ENCODE results near the gene PHLDB3. TPM values are rescaled to one million over a fixed set of nuclear protein-coding genes. Genes with fewer than 3 reads are reported as not detected.
A peak's percentile ranks its signal among the peaks of the same experiment; 100 is the strongest.
"Not testable (repeated sequence)": the region's sequence is repeated elsewhere in the genome, so short reads cannot be mapped to it uniquely, and the experiment has no call there.

PHLDB3 gene
- 10 to 100 TPM; 16.7 to 25.5 TPM for total RNA-seq

DNA sequence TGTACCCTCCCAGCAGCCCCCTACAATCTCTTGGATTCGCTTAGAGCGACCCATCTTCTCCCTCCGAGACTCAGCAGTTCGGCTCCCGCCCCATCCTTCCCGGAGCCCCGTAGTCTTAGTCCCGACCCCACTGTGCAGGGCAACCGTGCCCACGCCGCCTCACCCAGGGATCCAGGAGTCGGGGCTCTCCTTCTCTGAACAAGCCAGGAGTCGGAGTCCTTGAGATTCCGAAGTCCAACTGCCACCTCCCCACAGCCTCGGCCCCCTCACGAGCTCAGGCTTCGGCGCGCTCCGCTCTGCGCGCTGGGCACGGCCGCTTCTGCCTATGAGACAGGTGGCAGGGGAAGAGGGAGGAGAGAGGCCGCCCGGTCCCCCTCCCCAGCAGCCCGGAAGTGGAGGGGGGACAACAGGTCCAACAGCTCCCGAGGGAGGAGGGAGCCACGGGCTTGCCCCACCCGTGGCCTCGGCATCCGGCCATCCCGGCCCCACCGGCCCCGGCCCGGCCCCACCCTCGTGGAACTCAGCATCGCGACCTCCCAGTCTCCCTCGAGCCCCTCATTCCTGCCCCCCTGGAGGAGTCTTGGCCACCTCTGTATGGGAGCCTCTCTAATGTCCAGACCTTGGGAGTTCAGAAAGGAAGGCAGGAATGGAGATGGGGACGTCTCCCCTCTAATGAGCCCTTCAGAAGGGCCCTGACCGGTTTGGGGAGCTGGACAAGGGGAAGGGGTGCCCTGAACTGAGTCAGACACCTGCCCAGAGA lies at the start of gene PHLDB3:
TSS of gene PHLDB3 (minus strand) at position 321 of the 760 bp plus-strand sequence. CDS start 628 bp downstream, outside the sequence.
- peaks cover 54% of the 10 kb centered on the region for H3K36me3 Mint-ChIP-seq (ENCODE audit: low read depth)
- ATAC-seq (replicated peaks), result peak; percentile 40
- peak within 1 kb of the TSS; percentile 94 for H3K4me3 Mint-ChIP-seq
- peak within 1 kb of the TSS; percentile 87 for H3K27ac Mint-ChIP-seq
- no peaks in the 10 kb centered on the region for H3K9me3 Mint-ChIP-seq
- peaks cover 16% of the 10 kb centered on the region for H3K4me1 Mint-ChIP-seq
- H3K27me3 Mint-ChIP-seq, result no peaks in the 10 kb centered on the region

DNA sequence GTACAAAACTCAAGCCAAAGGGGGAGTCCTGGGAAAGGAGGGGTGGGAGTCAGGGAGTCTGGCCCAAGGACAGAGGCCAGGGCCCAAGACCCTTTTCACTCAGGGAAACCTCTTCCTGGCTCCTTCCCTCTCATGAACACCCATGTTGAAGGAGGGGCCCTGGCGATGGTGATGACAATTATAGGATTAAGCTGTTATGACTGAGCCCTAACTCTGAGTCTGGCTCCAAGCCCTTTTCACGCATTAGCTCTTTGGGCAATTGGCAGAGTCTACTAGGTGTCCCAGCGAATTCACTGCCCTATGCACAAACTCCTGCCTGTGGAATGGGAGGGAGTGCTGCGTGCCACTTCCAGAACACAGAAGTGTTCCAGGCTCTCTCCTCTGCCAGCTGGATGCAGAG lies 49.1 kb upstream of the PHLDB3 start:
- no peaks in the 10 kb centered on the region for H3K9me3 Mint-ChIP-seq
- peaks cover 7% of the 10 kb centered on the region for H3K4me1 Mint-ChIP-seq
- H3K4me3 Mint-ChIP-seq, result no peak overlapping the region
- H3K27ac Mint-ChIP-seq, result peak overlapping the region; percentile 81
- H3K27me3 Mint-ChIP-seq, result no peaks in the 10 kb centered on the region
- no peak for ATAC-seq (replicated peaks)
- peaks cover 60% of the 10 kb centered on the region for H3K36me3 Mint-ChIP-seq (ENCODE audit: low read depth)

DNA sequence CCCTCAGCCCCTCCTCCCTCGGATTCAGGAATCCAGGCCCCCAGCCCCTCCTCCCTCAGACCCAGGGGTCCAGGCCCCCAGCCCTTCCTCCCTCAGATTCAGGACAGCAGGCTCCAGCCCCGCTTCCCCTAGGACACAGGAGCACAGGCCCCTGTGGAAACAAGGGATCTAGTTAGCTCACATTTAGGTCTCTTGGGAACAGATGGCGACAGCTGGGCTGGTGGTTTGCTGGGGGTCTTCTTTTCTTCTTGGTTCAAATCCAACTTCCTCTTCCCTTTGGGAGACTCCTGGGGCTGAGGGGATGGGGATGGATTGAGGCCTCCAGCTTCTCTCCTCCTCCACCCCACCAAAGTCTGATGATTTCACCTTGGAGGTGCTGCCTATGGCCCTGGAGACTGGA lies 48.1 kb upstream of the PHLDB3 start:
- H3K4me1 Mint-ChIP-seq, result peaks cover 7% of the 10 kb centered on the region
- no peak for ATAC-seq (replicated peaks)
- no peak overlapping the region for H3K4me3 Mint-ChIP-seq
- no peak overlapping the region for H3K27ac Mint-ChIP-seq
- peaks cover 50% of the 10 kb centered on the region for H3K36me3 Mint-ChIP-seq (ENCODE audit: low read depth)
- H3K27me3 Mint-ChIP-seq, result no peaks in the 10 kb centered on the region
- no peaks in the 10 kb centered on the region for H3K9me3 Mint-ChIP-seq

DNA sequence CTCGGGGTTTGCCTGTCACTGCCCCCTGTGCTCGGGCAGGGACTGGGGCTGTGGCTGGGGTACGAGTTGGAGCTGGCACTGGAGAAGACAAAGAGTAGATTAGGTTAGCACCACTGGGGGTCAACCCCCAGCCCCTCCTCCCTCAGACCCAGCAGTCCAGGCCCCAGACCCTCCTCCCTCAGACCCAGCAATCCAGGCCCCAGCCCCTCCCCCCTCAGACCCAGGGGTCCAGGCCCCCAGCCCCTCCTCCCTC lies 47.6 kb upstream of the PHLDB3 start:
- Mint-ChIP-seq H3K36me3 (ENCODE audit: low read depth) (peaks cover 45% of the 10 kb centered on the region), H3K4me3 (no peak overlapping the region), H3K4me1 (peaks cover 7% of the 10 kb centered on the region), H3K27ac (no peak overlapping the region), H3K9me3 (no peaks in the 10 kb centered on the region), H3K27me3 (no peaks in the 10 kb centered on the region)
- ATAC-seq (replicated peaks), result no peak

DNA sequence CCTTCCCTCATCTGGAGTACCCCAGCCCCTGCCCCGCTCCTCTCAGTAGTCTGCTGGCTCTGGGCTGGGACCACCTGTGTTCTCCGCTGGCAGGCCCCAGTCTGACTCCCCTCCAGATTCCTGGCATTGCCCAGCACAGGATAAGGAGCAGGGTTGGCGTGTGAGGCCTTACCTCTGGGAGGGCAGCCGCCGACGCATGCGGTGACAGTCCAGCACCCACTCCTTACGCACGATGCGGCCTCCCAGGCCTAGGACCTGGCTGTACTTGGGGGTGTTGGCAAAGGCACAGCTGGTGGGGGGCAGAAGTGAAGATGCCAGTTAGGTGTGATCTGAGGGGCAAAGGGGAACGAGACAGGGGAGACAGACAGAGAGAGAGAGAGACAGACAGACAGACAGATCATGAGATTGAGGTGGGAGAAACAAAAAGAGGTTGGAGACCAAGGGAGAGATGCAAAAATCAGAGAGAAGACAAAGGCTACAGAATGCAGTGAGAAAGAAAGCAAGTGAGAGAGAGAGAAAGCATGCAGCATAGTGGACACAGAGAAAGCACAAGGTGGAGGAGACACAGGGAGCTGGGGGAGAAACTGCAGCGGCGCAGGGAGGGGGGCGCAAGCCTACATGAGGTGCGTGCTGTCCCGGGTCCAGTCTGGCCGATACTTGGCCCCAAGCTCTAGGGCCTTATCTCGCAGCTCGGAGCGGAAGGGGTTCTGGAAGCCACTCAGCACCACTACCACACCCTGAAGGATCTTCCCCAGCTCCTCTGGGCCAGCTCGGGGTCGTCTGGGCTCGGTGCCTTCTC lies 47.1 kb upstream of the PHLDB3 start:
- peaks cover 7% of the 10 kb centered on the region for H3K4me1 Mint-ChIP-seq
- ATAC-seq (replicated peaks), result no peak
- no peaks in the 10 kb centered on the region for H3K9me3 Mint-ChIP-seq
- no peaks in the 10 kb centered on the region for H3K27me3 Mint-ChIP-seq
- peaks cover 44% of the 10 kb centered on the region for H3K36me3 Mint-ChIP-seq (ENCODE audit: low read depth)
- no peak overlapping the region for H3K4me3 Mint-ChIP-seq
- H3K27ac Mint-ChIP-seq, result peak overlapping the region; percentile 17

DNA sequence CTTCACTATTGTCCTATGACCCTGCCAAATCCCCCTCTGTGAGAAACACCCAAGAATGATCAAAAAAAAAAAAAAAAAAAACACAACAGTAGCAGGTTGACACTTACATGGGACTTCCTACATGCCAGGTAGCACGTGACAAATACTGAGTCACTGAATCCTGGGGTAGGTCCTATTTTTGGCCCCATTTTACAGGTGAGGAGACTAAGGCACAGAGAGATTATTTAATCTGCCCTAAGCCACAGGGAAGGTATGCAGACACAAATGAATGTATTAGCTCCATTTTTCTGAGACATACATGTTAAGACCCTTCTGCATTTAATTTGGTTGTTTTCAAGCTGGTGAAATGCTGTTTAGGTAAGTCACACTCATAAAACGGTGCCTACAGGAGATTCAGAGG lies 44.2 kb upstream of the PHLDB3 start:
- H3K36me3 Mint-ChIP-seq (ENCODE audit: low read depth), result peaks cover 45% of the 10 kb centered on the region
- no peak overlapping the region for H3K4me3 Mint-ChIP-seq
- no peak for ATAC-seq (replicated peaks)
- H3K27me3 Mint-ChIP-seq, result no peaks in the 10 kb centered on the region
- H3K27ac Mint-ChIP-seq, result no peak overlapping the region
- no peaks in the 10 kb centered on the region for H3K9me3 Mint-ChIP-seq
- H3K4me1 Mint-ChIP-seq, result no peaks in the 10 kb centered on the region

DNA sequence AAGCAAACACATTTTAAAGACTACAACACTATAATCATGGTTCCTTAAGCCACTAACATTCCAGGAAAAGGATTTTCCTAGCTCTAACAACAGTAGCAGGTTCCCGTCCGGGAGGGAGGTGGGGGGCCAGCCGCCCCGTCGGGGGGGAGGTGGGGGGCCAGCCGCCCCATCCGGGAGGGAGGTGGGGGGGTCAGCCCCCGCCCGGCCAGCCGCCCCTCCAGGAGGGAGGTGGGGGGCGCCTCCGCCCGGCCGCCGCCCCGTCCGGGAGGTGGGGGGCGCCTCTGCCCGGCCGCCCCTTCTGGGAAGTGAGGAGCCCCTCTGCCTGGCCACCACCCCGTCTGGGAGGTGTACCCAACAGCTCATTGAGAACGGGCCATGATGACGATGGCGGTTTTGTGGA lies 43.4 kb upstream of the PHLDB3 start:
- not testable (repeated sequence) for ATAC-seq (replicated peaks); H3K9me3 Mint-ChIP-seq; H3K4me3 Mint-ChIP-seq; H3K4me1 Mint-ChIP-seq; H3K27me3 Mint-ChIP-seq; H3K27ac Mint-ChIP-seq
- peaks cover 53% of the 10 kb centered on the region for H3K36me3 Mint-ChIP-seq (ENCODE audit: low read depth)

DNA sequence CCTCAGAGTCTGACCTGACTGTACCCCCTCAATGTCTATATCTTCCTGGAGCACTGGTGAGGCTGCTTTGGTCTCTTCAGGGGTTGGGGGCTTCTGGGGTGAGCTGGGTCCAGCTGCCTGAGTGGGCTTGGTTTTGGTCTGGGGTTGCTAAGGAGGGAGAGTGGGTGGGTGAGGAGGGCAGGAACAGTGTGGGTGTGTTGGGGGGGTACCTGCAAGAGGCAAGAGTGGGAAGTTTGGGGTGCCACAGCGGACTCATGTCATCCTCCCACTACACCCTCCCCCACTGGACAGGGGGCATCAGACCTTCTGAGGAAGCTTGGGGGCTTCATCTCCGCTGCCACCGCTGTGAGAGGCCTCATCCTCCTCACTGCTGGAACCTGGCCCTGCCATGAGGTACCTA lies 42.0 kb upstream of the PHLDB3 start:
- H3K4me3 Mint-ChIP-seq, result no peak overlapping the region
- no peak overlapping the region for H3K27ac Mint-ChIP-seq
- no peaks in the 10 kb centered on the region for H3K4me1 Mint-ChIP-seq
- no peak for ATAC-seq (replicated peaks)
- H3K36me3 Mint-ChIP-seq (ENCODE audit: low read depth), result peaks cover 58% of the 10 kb centered on the region
- no peaks in the 10 kb centered on the region for H3K27me3 Mint-ChIP-seq
- no peaks in the 10 kb centered on the region for H3K9me3 Mint-ChIP-seq

DNA sequence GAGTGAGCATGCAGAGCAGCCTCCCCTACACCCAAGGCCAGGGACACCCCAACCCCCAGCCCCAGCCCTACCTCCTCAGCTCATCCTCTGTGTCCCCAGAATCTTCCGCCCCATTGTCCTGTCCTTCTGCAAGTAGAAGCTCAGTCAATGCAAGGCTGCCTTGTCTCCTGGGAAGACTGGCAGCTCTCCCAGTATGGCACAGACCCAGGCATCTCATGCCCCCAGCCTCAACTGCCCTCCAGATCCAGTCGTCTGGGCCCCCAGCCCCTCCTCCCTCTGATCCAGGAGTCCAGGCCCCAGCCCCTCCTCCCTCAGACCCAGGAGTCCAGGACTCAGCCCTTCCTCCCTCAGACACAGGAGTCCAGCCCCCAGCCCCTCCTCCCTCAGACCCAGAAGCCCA lies 41.4 kb upstream of the PHLDB3 start:
- Mint-ChIP-seq H3K4me1 (no peaks in the 10 kb centered on the region), H3K27ac (peak overlapping the region; percentile 66), H3K9me3 (no peaks in the 10 kb centered on the region), H3K27me3 (no peaks in the 10 kb centered on the region), H3K36me3 (ENCODE audit: low read depth) (peaks cover 58% of the 10 kb centered on the region), H3K4me3 (no peak overlapping the region)
- ATAC-seq (replicated peaks), result no peak

DNA sequence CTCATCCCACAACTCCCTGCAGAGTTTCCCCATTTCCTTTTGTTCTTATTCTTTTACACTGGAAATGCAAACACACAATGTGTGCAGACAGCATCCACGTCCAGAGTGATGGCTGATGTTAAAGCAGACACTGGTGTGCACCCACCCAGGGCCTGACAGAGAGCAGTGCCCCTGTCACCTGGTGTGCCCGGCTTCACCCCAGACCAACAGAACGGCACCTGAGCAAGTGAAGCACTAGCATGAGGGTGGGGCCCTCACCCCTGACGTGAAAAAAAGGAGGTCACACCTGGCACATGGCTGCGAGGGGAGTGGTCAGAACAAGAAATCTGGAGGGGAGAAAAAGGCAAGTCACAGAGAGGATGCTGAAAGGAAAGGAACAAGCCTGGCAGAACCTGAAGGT lies 40.7 kb upstream of the PHLDB3 start:
- Mint-ChIP-seq H3K4me1 (no peaks in the 10 kb centered on the region), H3K4me3 (no peak overlapping the region), H3K9me3 (no peaks in the 10 kb centered on the region), H3K27ac (peak overlapping the region; percentile 66), H3K27me3 (no peaks in the 10 kb centered on the region), H3K36me3 (ENCODE audit: low read depth) (peaks cover 58% of the 10 kb centered on the region)
- ATAC-seq (replicated peaks), result no peak

DNA sequence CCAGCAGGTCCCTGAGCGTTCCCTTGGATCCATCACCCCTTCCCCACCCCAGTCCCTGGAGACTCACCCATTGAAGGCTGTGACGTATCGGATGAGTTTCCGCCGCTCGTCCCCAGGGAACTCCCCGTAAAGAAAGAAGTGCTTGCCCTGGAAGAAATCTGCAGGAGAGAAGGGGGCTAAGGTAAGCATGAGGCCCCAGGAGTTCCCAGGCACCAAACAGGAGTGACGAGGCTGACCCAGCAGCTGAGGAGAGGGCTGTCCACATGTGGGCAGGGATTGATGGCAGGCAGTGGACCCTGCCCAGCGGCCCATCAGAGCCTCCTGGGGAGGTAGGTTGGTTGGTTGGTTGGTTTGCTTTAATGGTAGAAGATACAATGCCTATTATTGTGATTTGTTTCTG lies 39.5 kb upstream of the PHLDB3 start:
- H3K27me3 Mint-ChIP-seq, result no peaks in the 10 kb centered on the region
- ATAC-seq (replicated peaks), result no peak
- no peaks in the 10 kb centered on the region for H3K4me1 Mint-ChIP-seq
- peaks cover 60% of the 10 kb centered on the region for H3K36me3 Mint-ChIP-seq (ENCODE audit: low read depth)
- H3K4me3 Mint-ChIP-seq, result no peak overlapping the region
- H3K27ac Mint-ChIP-seq, result no peak overlapping the region
- H3K9me3 Mint-ChIP-seq, result peaks cover 3% of the 10 kb centered on the region

DNA sequence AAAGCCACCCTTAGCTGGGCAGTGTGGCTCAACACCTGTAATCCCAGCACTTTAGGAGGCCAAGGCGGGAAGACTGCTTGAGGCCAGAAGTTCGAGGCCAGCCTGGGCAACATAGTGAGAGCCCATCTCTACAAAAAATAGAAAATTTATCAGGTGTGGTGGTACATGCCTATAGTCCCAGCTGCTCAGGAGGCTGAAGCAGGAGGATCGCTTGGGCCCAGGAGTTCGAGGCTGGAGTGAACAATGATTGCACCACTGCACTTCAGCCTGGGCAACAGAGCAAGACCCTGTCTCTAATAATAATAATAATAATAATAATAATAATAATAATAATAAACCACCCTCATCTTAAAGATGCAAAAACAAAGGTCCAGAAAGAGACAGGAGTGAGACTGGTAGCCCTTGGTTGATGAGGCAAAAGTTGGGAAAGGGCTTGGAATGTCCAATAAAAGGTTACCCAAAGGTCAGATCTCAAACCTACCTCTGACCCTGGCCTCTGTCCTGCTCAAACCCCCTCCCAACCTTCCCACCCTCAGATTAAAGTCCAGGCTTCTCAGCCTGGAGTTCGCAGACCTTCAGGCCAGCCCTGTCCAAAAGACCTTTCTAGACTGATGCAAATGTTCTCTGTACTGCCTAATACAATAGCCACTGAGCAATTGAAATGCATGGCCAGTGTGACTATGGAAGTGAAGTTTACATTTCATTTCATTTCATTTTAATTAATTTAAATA lies 37.5 kb upstream of the PHLDB3 start:
- H3K27me3 Mint-ChIP-seq, result no peaks in the 10 kb centered on the region
- H3K4me3 Mint-ChIP-seq, result no peak overlapping the region
- no peaks in the 10 kb centered on the region for H3K4me1 Mint-ChIP-seq
- peaks cover 5% of the 10 kb centered on the region for H3K9me3 Mint-ChIP-seq
- ATAC-seq (replicated peaks), result no peak
- peak overlapping the region; percentile 50 for H3K27ac Mint-ChIP-seq
- peaks cover 80% of the 10 kb centered on the region for H3K36me3 Mint-ChIP-seq (ENCODE audit: low read depth)

DNA sequence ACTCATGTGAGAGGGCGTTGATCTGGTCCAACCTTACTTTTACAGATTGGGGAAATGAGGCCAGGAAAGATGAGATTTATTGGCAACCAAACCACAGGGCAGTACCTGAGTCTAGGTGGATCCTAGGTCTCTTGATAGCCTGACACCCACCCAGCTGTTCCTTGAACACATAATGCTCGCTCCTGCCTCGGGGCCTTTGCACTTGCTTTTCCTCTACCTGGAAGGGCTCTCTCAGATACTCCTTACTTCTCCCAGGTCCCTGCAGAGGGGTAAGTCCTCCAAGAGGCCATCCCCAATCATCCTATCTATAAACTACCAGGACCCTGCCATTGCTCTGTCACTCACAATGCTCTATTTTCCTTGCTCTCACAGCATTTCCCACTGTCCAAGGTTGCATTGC lies 35.8 kb upstream of the PHLDB3 start:
- H3K9me3 Mint-ChIP-seq, result peaks cover 5% of the 10 kb centered on the region
- no peak overlapping the region for H3K4me3 Mint-ChIP-seq
- no peak for ATAC-seq (replicated peaks)
- H3K27ac Mint-ChIP-seq, result no peak overlapping the region
- no peaks in the 10 kb centered on the region for H3K27me3 Mint-ChIP-seq
- peaks cover 78% of the 10 kb centered on the region for H3K36me3 Mint-ChIP-seq (ENCODE audit: low read depth)
- H3K4me1 Mint-ChIP-seq, result peaks cover 2% of the 10 kb centered on the region

DNA sequence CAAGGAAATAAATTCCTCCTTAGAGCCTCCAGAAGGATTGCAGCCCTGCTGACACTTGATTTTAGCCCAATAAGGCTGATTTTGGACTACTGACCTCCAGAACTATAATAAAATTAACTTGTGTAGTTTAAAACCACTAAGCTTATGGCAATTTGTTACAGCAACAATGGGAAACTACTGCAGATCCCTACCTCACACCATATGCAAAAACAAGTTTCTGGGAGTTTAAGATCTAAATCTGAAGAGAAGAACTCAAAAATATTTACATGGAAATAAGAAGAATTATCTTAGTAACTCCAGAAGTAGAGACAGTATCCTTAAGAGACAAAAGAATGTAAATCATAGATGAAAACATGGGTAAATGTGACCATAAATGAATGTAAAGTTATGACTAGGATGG lies 34.4 kb upstream of the PHLDB3 start:
- Mint-ChIP-seq H3K4me1 (peaks cover 4% of the 10 kb centered on the region), H3K9me3 (peaks cover 5% of the 10 kb centered on the region), H3K4me3 (no peak overlapping the region), H3K27ac (no peak overlapping the region), H3K36me3 (ENCODE audit: low read depth) (peaks cover 63% of the 10 kb centered on the region), H3K27me3 (no peaks in the 10 kb centered on the region)
- no peak for ATAC-seq (replicated peaks)
